ENCODE results near the gene RPL14. TPM values are rescaled to one million over a fixed set of nuclear protein-coding genes. Genes with fewer than 3 reads are reported as not detected.
"Not testable (repeated sequence)": the region's sequence is repeated elsewhere in the genome, so short reads cannot be mapped to it uniquely, and the experiment has no call there.

The RPL14 gene
- 1,988 TPM for polyA plus RNA-seq (2013, experiment 1 of 2; ENCODE audit: insufficient read length)
- polyA plus RNA-seq (2013, experiment 2 of 2; ENCODE audit: insufficient read length) = 2,045 TPM

DNA sequence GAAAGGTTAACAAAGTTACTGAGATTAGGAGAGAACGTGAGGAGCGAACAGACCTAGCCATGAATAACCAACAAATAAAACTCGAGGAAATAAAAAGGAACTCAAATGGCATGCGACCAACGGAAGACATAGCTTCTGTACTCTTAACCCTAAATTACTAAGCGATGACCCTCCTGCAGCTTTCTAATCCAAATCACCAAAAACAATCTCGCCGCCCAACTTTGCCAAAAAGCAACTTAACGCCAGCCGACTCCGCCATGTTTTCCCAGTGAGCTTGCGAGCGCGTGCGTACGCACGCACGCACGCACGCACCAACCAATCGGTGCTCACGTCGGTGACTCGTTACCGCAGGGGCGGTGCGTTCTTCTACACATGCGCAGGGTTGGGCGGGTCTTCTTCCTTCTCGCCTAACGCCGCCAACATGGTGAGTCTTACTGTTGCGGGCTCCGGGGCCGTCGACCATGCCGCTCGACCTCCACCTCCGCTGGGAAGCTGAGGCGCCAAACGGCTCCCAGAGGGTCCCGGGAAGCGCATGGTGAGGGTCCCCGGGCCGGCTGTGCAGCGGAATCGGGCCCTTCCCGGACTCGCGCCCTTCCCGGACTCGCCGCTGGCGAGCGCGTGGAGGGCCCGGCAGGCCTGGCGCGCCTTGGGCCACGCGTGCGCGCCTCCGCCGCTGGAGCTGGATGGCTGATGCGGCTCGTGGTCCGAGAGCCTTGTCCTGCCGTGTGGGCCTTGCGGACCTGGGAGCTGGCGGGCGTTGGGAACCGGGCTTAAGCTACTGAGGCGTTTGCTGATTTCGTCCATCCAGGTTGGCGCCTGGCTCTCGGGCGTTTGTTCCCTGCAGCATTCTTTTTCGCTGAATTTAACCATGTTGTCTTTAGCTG, at the start of gene RPL14:
Gene RPL14, plus strand, starts transcription at position 400 of the 884 bp plus-strand sequence. Its CDS starts 133 bp downstream, at position 533.
- DNase-seq = peak; percentile 97

DNA sequence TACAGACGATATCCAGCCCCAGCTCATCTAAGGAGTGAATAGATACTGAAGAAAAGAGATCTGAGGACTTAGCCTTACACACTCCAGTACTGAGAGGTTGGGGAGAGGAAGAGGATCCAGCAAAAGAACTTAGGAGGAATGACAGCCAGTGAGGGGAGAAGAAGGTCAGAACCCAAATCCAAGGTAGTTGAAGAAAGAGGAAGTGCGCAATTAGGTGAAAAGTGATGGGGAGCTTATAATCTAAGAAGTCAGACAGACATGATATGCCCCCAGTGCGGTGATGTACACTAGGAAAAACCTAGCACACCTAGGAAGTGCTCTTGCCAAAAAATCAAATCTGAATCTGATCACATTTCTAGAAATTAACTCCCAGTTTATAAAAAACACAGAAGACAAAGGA, 49.5 kb upstream of the RPL14 start:
- DNase-seq = no peak

- DNase-seq = no peak
These were observed 42.9 kb upstream of the RPL14 start for GRCh38 chr3:40414270-40414669.

- no peak for DNase-seq
These were observed 39.1 kb upstream of the RPL14 start for GRCh38 chr3:40417845-40418543.

GRCh38 chr3:40422861-40423260, 34.3 kb upstream of the RPL14 start:
- no peak for DNase-seq

DNA sequence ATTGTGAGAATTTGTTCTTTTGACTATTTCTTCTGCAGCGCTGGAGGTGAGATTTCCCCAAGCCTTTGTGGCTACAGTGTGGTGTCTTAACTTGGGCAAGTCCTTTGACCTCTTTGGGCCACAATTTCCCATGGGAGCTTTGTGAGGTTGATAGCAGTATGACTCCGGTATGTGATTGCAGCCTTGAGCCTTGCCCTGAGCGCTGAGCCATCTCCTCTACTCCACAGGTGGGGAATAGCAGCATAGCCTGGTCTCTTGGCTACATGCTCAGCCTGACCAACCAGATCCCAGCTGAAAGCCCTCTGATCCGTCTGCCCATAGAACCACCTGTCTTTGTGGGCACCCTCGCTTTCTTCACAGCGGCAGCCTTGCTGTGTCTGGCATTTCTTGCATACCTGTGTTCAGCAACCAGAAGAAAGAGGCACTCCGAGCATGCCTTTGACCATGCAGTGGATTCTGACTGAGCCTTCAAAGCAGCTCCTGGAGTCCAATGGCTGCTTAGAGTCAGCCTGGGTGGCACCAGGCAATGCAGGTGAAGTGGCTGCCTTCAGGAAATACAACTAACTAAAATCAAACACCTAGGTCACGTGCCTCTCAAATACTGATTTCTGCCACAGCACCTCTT, 30.0 kb upstream of the RPL14 start:
- no peak for DNase-seq

- DNase-seq = no peak
These were observed 24.3 kb upstream of the RPL14 start for GRCh38 chr3:40432793-40433192.

GRCh38 chr3:40437889-40438288, 19.2 kb upstream of the RPL14 start:
- no peak for DNase-seq

- DNase-seq = no peak
These were observed 12.1 kb upstream of the RPL14 start for GRCh38 chr3:40445062-40445461.

- no peak for DNase-seq
These were observed 11.3 kb upstream of the RPL14 start for GRCh38 chr3:40445880-40446279.

GRCh38 chr3:40450438-40450837, 6.7 kb upstream of the RPL14 start:
- no peak for DNase-seq

DNA sequence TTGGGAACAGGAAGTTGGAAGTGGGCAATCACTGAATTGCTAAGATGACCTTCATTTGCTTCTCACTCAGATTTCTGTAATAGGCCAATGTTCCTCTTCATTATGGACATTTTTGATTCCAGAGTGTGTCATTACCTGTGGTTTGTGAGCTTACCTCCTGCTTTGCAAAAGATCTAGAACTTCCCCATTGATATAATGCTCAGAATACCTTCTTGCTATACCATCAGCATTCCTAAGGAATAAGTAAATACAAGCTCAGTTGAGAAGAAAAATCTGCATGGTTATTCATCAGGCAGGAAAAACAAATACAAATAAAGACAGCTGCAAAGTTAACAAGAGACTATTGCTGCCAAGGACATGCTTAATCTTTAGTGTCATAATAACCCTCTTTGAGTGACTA, 5.6 kb upstream of the RPL14 start:
- no peak for DNase-seq

GRCh38 chr3:40452057-40452456, 5.1 kb upstream of the RPL14 start:
- no peak for DNase-seq

GRCh38 chr3:40452562-40452875, 4.6 kb upstream of the RPL14 start:
- DNase-seq = no peak

GRCh38 chr3:40452876-40453730, 4.0 kb upstream of the RPL14 start:
- peak; percentile 98 for DNase-seq

- no peak for DNase-seq
These were observed 3.2 kb upstream of the RPL14 start for GRCh38 chr3:40453933-40454332.

- DNase-seq = no peak
These were observed 1.8 kb upstream of the RPL14 start for GRCh38 chr3:40455328-40455727.

DNA sequence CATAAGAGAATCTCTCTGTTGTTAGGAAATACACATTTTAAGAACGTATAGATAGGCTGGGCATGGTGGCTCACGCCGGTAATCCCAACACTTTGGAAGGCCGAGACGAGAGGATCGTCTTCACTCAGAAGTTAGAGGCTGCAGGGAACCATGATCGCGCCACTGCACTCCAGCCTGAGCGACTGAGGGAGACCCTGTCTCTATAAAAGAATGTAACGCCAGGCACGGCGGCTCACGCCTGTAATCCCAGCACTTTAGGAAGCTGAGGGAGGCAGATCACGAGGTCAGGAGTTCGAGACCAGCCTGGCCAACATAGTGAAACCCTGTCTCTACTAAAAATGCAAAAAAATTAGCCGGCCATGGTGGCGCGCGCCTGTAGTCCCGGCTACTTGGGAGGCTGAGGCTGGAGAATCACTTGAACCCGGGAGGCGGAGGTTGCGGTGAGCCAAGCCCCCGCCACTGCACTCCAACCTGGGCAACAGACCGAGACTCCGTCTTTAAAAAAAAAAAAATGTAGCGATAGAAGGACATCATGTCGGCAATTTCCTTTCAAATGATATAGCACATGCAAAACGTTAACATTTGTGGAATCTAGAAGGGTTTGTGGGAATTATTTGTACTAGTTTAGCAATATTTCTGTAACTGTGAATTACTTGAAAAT, 730 bp upstream of the RPL14 start:
- DNase-seq = no peak

GRCh38 chr3:40458473-40458872, 1.3 kb downstream of the RPL14 start:
- DNase-seq = no peak

- DNase-seq = not testable (repeated sequence)
These were observed 3.3 kb downstream of the RPL14 start for GRCh38 chr3:40460481-40460880.

DNA sequence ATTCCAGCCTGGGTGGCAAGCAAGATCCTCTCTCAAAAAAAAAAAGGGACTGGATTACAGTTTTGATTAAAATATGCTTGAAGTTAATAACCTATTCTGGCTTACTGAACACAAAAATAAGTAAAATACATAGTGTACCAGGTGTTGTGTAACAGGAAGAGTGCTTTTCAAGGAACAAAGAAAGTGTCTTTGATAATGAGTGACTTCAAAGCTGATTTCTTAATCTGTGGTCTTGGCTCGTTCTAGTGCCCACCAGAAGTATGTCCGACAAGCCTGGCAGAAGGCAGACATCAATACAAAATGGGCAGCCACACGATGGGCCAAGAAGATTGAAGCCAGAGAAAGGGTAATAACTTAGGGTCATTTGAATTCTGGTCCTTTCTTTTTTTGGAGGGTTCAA, 4.0 kb downstream of the RPL14 start:
- DNase-seq = no peak

GRCh38 chr3:40462838-40463237, 5.7 kb downstream of the RPL14 start:
- DNase-seq = not testable (repeated sequence)

All from fibroblast of skin of abdomen (primary cell).